ENCODE data around the gene SLK.

SLK gene

DNA sequence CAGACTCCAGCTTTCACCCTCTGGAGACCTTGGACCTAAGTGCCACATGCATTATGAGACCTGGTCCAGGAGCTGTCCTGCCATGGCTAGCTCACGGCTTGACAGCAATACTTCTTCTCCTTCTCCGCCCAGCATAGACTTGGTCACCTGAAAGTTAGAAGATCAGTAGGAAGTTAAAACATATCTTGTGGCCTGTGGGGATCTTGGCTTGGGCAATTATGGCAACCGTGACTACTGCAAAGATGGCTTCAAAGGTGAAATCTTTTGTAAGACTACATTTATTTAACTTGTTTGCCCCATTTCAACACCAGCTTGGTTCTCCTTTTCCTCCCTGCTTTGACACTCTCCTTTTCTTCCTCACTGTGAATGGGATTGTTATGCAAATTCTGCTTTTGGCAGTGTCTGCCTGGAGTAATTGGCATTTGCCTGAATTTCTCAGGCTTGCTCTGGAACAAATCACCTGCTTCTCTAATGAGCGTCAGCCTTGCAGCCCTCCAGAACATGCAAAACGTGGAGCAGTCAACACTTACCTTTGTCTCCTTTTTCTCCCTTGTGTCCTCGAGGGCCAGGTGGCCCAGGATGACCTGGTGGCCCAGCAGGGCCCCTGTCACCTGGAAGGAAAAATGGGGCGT, 65.3 kb downstream of the SLK start:
- no peaks in the 10 kb centered on the region for H3K36me3 ChIP-seq (replicated peaks; ENCODE audit: low read depth, low read length)
- no peaks in the 10 kb centered on the region for H3K79me2 ChIP-seq (ENCODE audit: low read length)
- H3K4me3 ChIP-seq (ENCODE audit: low read length): no peak overlapping the region
- no peak overlapping the region for H3K9ac ChIP-seq (ENCODE audit: low read length)
- H3K4me1 ChIP-seq (ENCODE audit: low read length): no peaks in the 10 kb centered on the region
- H3K27me3 ChIP-seq (ENCODE audit: low read depth, low read length): no peaks in the 10 kb centered on the region
- TF ChIP-seq, protein P1, sequence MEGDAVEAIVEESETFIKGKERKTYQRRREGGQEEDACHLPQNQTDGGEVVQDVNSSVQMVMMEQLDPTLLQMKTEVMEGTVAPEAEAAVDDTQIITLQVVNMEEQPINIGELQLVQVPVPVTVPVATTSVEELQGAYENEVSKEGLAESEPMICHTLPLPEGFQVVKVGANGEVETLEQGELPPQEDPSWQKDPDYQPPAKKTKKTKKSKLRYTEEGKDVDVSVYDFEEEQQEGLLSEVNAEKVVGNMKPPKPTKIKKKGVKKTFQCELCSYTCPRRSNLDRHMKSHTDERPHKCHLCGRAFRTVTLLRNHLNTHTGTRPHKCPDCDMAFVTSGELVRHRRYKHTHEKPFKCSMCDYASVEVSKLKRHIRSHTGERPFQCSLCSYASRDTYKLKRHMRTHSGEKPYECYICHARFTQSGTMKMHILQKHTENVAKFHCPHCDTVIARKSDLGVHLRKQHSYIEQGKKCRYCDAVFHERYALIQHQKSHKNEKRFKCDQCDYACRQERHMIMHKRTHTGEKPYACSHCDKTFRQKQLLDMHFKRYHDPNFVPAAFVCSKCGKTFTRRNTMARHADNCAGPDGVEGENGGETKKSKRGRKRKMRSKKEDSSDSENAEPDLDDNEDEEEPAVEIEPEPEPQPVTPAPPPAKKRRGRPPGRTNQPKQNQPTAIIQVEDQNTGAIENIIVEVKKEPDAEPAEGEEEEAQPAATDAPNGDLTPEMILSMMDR (IDR thresholded peaks at IDR 0.05; ENCODE audit: low read depth, low read length): no peak
- TF ChIP-seq EZH2phosphoT487 (IDR thresholded peaks at IDR 0.05; ENCODE audit: low read depth): no peak
- no peaks in the 10 kb centered on the region for H3K9me3 ChIP-seq (ENCODE audit: insufficient read depth, low read length)
- H3K4me2 ChIP-seq (ENCODE audit: low read length): no peak overlapping the region
- H4K20me1 ChIP-seq (ENCODE audit: insufficient read depth, low read length): no peaks in the 10 kb centered on the region
- H3K27ac ChIP-seq (ENCODE audit: low read length): no peak overlapping the region
- no peak overlapping the region for H2AFZ ChIP-seq (ENCODE audit: low read depth, low read length)

DNA sequence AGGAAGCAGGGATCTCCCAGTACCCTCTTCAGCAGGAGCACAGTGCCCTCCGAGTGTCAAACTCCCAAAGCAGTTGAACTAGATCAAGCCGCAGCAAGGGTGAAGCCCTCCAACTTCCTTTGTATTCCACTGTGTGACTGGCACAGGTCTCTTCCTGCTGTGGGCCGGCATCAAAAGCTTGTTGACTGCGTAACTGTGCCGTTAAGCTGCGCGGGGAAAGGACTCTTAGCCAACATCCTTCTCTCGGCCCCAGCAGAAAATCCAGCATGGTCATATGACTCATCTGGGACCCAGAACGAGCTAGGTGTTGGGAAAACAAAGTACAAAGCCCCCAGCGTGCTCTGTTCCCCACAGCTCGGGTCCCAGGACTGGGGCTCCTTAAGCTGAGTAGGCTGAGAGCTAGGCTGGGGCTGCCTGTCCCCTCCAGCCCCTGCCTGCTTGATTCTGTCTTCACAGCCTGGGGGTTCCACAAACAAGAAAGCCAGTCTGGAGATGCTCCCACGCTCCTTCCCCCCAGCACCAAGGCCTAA, 66.5 kb downstream of the SLK start:
- Histone ChIP-seq H4K20me1 (ENCODE audit: insufficient read depth, low read length) (no peaks in the 10 kb centered on the region), H3K4me2 (ENCODE audit: low read length) (no peak overlapping the region), H3K9me3 (ENCODE audit: insufficient read depth, low read length) (no peaks in the 10 kb centered on the region), H2AFZ (ENCODE audit: low read depth, low read length) (no peak overlapping the region), H3K79me2 (ENCODE audit: low read length) (no peaks in the 10 kb centered on the region), H3K27me3 (ENCODE audit: low read depth, low read length) (no peaks in the 10 kb centered on the region), H3K4me1 (ENCODE audit: low read length) (no peaks in the 10 kb centered on the region), H3K27ac (ENCODE audit: low read length) (no peak overlapping the region), H3K4me3 (ENCODE audit: low read length) (no peak overlapping the region), H3K9ac (ENCODE audit: low read length) (no peak overlapping the region), H3K36me3 (replicated peaks; ENCODE audit: low read depth, low read length) (no peaks in the 10 kb centered on the region)
- TF ChIP-seq, protein P1 (IDR thresholded peaks at IDR 0.05; ENCODE audit: low read depth, low read length): no peak
- no peak for TF ChIP-seq EZH2phosphoT487 (IDR thresholded peaks at IDR 0.05; ENCODE audit: low read depth)

DNA sequence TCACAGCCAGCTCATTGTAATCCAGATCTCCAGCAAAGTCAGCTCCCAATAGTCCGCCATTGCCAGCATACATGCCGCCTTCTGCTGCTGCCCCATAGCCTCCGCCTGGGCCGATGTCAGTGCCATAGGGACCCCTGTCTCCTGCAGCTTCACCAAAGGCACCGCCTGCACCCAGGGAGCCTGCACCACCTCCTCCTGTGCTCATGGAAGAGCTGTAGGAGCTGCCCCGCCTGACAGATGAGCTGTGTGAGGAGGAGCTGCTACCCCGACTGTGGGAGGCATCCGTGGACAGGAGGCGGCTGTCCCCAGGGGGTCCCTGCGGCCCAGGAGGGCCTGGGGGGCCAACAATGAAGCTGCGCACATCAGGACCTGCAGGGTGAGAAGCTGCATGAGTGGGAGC, 67.0 kb downstream of the SLK start:
- H3K9me3 ChIP-seq (ENCODE audit: insufficient read depth, low read length): no peaks in the 10 kb centered on the region
- H4K20me1 ChIP-seq (ENCODE audit: insufficient read depth, low read length): no peaks in the 10 kb centered on the region
- H3K4me1 ChIP-seq (ENCODE audit: low read length): no peaks in the 10 kb centered on the region
- no peak overlapping the region for H2AFZ ChIP-seq (ENCODE audit: low read depth, low read length)
- no peak for TF ChIP-seq EZH2phosphoT487 (IDR thresholded peaks at IDR 0.05; ENCODE audit: low read depth)
- TF ChIP-seq, protein P1 (IDR thresholded peaks at IDR 0.05; ENCODE audit: low read depth, low read length): no peak
- H3K4me3 ChIP-seq (ENCODE audit: low read length): no peak overlapping the region
- no peak overlapping the region for H3K4me2 ChIP-seq (ENCODE audit: low read length)
- no peaks in the 10 kb centered on the region for H3K79me2 ChIP-seq (ENCODE audit: low read length)
- no peak overlapping the region for H3K9ac ChIP-seq (ENCODE audit: low read length)
- H3K36me3 ChIP-seq (replicated peaks; ENCODE audit: low read depth, low read length): no peaks in the 10 kb centered on the region
- no peaks in the 10 kb centered on the region for H3K27me3 ChIP-seq (ENCODE audit: low read depth, low read length)
- H3K27ac ChIP-seq (ENCODE audit: low read length): no peak overlapping the region

DNA sequence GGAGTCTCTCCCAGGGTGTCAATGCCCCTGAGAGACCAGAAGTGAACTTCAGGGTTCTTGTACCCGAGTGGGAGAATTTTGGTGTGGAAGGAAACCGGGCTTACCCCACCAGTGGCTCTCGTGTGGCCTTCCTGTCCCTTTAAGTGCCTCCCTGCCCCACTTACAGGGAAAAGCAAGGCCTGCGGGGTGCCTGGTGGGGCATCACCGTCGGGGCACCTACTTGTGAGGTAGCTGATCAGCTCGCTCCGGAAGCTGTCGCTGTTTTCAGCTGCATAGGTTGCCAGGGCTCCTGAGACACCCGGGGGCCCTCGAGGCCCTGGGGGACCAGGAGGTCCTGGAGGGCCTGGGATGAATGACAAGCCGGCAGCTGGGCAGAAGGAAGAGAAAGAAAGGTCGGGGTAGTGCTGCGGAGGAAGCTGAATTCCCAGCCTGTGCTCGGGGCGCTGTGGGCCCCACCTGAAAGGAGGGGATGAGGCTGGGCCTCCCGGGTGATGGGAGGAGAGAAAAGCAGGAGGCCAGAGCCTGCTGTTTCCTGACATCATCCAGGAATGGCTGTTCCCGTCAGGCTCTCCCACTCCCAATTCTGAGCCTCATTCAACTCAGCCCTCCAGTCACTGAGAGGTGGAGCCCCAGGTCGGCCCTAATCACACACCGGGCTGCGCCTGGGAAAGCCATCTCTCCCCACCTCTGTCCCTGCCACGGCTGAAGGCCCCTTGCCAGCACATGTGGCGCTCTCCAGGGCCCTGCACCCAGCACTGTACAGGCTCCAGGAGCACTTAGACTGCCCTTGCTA, 67.7 kb downstream of the SLK start:
- no peak overlapping the region for H3K9ac ChIP-seq (ENCODE audit: low read length)
- H2AFZ ChIP-seq (ENCODE audit: low read depth, low read length): no peak overlapping the region
- no peak for TF ChIP-seq EZH2phosphoT487 (IDR thresholded peaks at IDR 0.05; ENCODE audit: low read depth)
- TF ChIP-seq, protein P1 (IDR thresholded peaks at IDR 0.05; ENCODE audit: low read depth, low read length): no peak

More for the DNA sequence above, 67.7 kb downstream of the SLK start:
- H3K4me1 ChIP-seq (ENCODE audit: low read length): no peaks in the 10 kb centered on the region
- no peak overlapping the region for H3K4me3 ChIP-seq (ENCODE audit: low read length)
- no peaks in the 10 kb centered on the region for H3K27me3 ChIP-seq (ENCODE audit: low read depth, low read length)
- H3K36me3 ChIP-seq (replicated peaks; ENCODE audit: low read depth, low read length): no peaks in the 10 kb centered on the region
- no peaks in the 10 kb centered on the region for H4K20me1 ChIP-seq (ENCODE audit: insufficient read depth, low read length)
- H3K4me2 ChIP-seq (ENCODE audit: low read length): no peak overlapping the region
- no peaks in the 10 kb centered on the region for H3K79me2 ChIP-seq (ENCODE audit: low read length)
- no peaks in the 10 kb centered on the region for H3K9me3 ChIP-seq (ENCODE audit: insufficient read depth, low read length)
- no peak overlapping the region for H3K27ac ChIP-seq (ENCODE audit: low read length)

Data from OCI-LY3 (cell line).